ENCODE results near the gene DEF6.
"Not testable (repeated sequence)": the region's sequence is repeated elsewhere in the genome, so short reads cannot be mapped to it uniquely, and the experiment has no call there.

Gene DEF6

GRCh38 chr6:35311390-35312075 lies 13.9 kb downstream of the DEF6 start:
- no peak for DNase-seq (ENCODE audit: low read depth)

GRCh38 chr6:35312076-35312800 lies 14.6 kb downstream of the DEF6 start:
- DNase-seq (ENCODE audit: low read depth), result no peak

- DNase-seq (ENCODE audit: low read depth), result no peak
Measured at GRCh38 chr6:35312807-35313206, 15.2 kb downstream of the DEF6 start.

- DNase-seq (ENCODE audit: low read depth), result peak; percentile 14
Measured at GRCh38 chr6:35317483-35318195, 20.0 kb downstream of the DEF6 start.

GRCh38 chr6:35318196-35319171 lies 20.9 kb downstream of the DEF6 start:
- DNase-seq (ENCODE audit: low read depth), result peak; percentile 52

GRCh38 chr6:35319346-35320030 lies 21.9 kb downstream of the DEF6 start:
- no peak for DNase-seq (ENCODE audit: low read depth)

- DNase-seq (ENCODE audit: low read depth), result no peak
Measured at GRCh38 chr6:35320031-35320410, 22.4 kb downstream of the DEF6 start.

- no peak for DNase-seq (ENCODE audit: low read depth)
Measured at GRCh38 chr6:35321091-35321490, 23.5 kb downstream of the DEF6 start.

- no peak for DNase-seq (ENCODE audit: low read depth)
Measured at GRCh38 chr6:35327349-35328027, 29.9 kb downstream of the DEF6 start.

GRCh38 chr6:35328108-35328723 lies 30.6 kb downstream of the DEF6 start:
- DNase-seq (ENCODE audit: low read depth), result no peak

GRCh38 chr6:35328965-35329364 lies 31.3 kb downstream of the DEF6 start:
- DNase-seq (ENCODE audit: low read depth), result not testable (repeated sequence)

- DNase-seq (ENCODE audit: low read depth), result no peak
Measured at GRCh38 chr6:35330541-35331119, 33.0 kb downstream of the DEF6 start.

GRCh38 chr6:35332074-35332887 lies 34.7 kb downstream of the DEF6 start:
- DNase-seq (ENCODE audit: low read depth), result not testable (repeated sequence)

- DNase-seq (ENCODE audit: low read depth), result no peak
Measured at GRCh38 chr6:35341557-35341956, 43.9 kb downstream of the DEF6 start.

GRCh38 chr6:35342258-35343091 lies 44.9 kb downstream of the DEF6 start, which contains the start of gene PPARD:
Gene PPARD (plus strand): TSS chr6:35342558. CDS start chr6:35411088, 68,530 bp downstream.
- DNase-seq (ENCODE audit: low read depth), result peak; percentile 79

GRCh38 chr6:35343092-35343834 lies 45.6 kb downstream of the DEF6 start:
- DNase-seq (ENCODE audit: low read depth), result no peak
